ENCODE measurements around the gene FGF11.
"Not testable (repeated sequence)": the region's sequence is repeated elsewhere in the genome, so short reads cannot be mapped to it uniquely, and the experiment has no call there.

FGF11 gene

DNA sequence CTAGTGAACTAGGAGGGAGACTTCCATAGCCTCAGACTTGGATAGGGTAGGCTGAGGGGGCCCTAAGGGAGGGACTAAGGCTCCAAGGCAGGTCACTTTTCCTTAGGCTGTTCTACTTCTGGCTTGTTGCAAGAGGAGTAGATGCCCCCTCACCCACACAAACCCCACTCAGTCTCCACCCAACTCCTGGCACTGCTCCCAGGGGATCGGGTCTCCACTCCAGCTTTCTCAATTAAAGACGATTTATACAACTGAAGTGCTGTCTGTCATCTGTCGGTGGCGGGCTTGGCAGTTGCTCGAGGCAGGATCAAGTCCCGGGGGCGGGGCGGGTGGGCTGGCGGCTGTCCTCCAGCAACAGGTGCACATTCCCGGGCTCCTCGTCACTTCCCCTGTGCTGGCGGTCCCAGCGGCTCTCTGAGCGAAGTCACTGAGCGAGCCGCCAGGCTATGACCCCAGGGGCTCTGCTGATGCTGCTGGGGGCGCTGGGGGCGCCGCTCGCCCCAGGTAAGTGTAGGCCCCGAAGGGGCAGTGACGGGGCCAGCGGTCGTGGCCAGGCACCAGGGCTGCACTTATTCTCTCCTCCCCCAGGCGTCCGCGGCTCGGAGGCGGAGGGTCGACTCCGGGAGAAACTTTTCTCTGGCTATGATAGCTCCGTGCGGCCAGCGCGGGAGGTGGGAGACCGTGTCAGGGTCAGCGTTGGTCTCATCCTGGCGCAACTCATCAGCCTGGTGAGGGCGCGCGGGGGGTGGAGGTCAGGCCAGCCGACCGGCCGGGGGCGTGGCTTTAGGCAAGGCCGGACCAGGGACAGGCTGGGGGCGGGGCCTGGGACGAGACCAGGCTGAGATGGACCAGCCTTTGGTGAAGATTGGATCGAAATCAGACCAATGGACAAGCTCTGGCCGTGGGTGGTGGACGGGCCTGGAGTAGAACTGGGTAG lies 5.6 kb downstream of the FGF11 start, which contains the start of gene CHRNB1:
TSS of gene CHRNB1 (plus strand) at position 380 of the 937 bp plus-strand sequence. CDS start at position 447, 67 bp downstream.
- in situ Hi-C loops (cut with MboI; ENCODE audit: low pct_unique_long_range_greater_than_20kb, low sequenced_read_pairs): no loop called here
- no peak for DNase-seq

DNA sequence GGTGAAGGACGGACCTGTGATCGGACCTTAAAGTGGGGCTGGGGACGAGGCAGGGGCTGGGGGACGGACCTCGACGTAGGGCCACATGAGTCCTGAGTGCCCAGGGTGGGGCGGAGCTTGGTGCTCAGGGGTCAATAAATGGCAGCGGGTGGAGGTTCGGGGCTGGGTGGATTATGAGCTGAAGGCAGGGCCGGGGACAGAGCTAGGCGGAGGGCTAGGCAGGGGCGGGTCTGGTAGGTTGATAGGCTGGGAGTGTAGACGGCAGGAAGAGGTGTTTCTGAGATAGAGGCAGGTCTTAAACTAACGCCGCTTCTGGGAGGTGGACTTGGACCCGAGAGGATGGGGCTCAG lies 6.3 kb downstream of the FGF11 start:
- DNase-seq: no peak
- in situ Hi-C loops (cut with MboI; ENCODE audit: low pct_unique_long_range_greater_than_20kb, low sequenced_read_pairs): no loop called here

DNA sequence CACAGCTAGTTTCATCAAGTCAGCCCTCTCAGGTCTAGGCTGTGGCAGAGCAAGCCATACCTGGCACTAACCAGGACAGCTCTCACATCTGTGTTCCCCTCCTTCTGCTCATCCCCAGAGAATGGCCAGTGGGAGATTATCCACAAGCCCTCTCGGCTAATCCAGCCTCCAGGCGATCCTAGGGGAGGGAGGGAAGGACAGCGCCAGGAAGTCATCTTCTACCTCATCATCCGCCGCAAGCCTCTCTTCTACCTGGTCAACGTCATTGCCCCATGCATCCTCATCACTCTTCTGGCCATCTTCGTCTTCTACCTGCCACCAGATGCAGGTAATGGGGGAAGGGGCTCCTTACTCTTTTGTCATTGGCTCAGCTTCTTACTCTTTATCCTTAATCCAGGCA lies 9.1 kb downstream of the FGF11 start:
- in situ Hi-C loops (cut with MboI; ENCODE audit: low pct_unique_long_range_greater_than_20kb, low sequenced_read_pairs): no loop called here
- DNase-seq: no peak

DNA sequence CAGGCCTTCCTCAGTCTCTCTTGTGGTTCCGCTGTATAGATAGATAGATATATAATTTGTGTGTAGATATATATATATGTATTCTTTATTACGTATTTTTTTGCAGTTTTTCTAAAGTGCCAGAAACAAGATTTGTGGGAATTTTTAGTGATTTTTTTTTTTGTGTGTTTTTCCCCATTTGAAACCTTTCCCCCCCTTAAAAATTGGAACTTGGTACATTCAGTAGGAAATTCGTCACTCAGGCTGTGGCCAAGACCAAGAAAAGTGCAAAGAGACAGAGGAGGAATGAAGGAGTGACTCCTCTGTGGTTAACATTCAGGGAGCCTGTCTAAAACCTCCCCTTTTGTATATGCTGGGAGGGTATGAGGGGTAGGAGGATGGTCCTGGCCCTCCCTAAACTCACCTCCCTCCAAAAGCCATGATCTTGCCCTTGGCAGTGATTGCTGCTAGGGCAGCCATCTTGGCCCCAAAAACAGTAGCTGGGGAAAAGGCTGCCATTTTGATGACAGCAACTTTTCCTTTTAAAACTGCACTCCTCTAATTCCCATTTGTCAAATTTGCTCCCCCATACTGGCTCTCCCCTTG lies 20.7 kb downstream of the FGF11 start:
- in situ Hi-C loops (cut with MboI; ENCODE audit: low pct_unique_long_range_greater_than_20kb, low sequenced_read_pairs): no loop called here
- no peak for DNase-seq

DNA sequence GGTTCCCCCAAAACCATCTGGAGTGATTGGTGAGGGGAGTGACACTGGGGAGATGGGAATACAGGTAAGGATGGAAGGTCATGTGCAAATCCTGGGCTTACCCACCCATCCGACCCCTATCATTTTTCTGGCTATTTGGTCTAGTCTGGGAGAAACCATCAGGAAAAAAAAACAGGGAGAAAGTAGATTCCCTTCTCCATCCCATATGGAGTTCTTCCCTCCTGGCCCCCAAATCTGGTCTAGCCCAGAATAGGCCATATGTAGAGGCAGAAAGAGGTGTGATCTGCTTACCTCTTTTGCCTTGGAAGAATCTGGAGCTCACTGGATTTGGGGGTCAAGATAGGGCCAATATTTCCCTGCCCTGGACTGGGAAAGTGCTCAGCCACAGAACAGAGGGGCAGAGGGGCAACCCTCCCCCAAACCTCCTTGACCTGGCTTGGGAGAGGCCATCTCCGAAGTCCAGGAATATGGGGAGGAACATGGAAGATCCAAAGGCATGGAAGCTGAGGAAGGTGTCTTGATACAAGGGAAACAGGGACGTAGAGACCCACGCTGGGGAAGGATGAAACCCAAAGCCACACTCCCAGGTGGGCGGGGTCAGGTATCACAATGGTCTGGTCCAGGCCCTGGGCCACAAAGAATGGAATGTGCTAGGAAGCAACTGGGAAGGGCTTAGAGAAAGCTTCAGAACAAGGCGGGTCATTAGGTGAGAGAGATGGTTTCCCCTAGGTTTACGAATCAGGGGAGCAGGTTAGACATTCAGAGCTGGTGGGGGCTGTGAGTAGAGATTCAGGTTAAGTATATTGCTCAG lies 21.7 kb downstream of the FGF11 start:
- no peak for DNase-seq

DNA sequence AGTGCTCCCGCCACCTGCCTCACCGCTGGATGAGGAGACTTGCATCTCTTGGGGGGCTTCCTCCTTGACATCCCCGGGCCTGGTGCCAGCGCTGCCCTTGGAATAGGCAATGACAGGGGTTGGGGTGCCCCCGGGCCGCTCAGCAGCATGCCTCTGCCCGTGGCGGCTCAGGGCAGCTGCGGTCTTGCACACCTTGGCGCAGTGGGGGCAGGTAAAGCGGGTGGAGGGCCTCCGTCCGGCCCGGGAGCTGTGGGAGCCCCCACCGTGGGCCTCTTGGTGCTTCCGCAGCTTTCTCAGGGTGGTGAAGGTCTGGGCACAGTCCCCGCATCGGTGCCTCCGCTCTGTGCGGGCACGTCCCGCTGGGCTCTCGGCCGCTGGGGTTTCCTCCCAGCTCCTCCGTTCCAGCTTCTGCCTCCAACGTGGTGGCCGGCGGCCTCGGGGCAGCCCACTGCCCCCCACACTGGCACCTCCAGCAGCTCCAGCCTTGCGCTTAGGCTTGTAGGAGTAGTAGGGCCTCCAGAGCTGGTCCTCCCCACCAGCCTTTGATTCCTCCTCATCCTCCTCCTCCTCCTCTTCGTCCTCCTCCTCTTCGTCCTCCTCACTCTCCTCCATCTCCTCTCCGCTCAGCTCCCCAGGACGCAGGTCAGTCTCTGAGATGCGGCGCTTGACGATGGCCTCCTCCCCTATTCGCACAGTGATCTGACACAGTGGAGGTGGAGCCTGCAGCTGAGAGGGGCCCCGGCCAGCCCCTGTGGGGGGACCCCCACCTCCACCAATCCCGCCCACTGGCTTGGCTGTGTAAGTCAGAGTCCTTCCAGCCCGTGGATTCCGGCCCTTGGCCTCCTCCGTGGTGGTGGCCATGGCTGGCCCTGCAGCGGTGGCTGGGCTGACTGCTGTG lies 23.4 kb downstream of the FGF11 start:
- in situ Hi-C loops (cut with MboI; ENCODE audit: low pct_unique_long_range_greater_than_20kb, low sequenced_read_pairs): no loop called here

More for the DNA sequence above, 21.7 kb downstream of the FGF11 start:
- in situ Hi-C loops (cut with MboI; ENCODE audit: low pct_unique_long_range_greater_than_20kb, low sequenced_read_pairs): no loop called here

DNA sequence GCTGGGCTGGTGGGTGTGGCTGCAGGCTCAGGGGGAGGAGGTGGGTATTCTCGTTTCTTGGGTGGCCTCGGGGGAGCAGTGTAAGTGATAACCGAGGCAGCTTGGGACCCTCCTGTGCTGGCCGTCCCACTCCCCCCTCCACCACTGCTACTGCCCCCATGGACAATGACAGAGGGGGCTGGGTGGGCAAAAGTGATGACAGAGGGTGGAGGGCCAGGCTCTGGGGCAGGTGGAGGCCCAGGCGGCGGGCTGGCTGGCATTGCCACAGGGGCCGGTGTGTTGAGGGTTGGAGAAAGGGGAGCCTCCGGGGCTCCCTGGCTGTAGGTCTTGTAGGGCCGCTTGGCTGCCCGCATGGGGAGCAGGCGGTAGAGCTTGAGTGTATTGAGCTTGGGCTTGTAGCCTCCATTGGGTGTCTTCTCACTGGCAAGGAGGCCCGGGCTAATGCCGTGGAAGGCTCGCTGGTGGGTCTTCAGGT lies 24.1 kb downstream of the FGF11 start:
- DNase-seq: no peak
- in situ Hi-C loops (cut with MboI; ENCODE audit: low pct_unique_long_range_greater_than_20kb, low sequenced_read_pairs): no loop called here

More for the DNA sequence above, 23.4 kb downstream of the FGF11 start:
- no peak for DNase-seq

DNA sequence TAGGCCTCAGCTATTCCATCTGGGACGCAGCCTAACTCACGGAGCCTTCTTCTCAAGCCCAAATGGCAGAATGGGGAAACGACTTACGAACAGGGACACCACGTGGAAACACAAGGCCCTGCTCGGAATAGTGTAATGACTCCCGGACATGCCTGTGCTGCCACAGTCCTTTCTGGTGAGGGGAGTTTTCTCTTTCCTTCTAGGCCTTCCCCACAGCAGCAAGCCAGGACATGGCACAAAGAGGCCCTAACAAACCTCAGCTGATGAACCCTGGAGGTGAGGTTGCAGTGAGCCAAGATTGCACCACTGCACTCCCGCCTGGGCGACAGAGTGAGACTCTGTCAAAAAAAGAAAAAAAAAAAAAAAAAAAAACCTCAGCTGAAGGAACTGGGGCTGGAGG lies 24.8 kb downstream of the FGF11 start:
- no peak for DNase-seq
- in situ Hi-C loops (cut with MboI; ENCODE audit: low pct_unique_long_range_greater_than_20kb, low sequenced_read_pairs): no loop called here

DNA sequence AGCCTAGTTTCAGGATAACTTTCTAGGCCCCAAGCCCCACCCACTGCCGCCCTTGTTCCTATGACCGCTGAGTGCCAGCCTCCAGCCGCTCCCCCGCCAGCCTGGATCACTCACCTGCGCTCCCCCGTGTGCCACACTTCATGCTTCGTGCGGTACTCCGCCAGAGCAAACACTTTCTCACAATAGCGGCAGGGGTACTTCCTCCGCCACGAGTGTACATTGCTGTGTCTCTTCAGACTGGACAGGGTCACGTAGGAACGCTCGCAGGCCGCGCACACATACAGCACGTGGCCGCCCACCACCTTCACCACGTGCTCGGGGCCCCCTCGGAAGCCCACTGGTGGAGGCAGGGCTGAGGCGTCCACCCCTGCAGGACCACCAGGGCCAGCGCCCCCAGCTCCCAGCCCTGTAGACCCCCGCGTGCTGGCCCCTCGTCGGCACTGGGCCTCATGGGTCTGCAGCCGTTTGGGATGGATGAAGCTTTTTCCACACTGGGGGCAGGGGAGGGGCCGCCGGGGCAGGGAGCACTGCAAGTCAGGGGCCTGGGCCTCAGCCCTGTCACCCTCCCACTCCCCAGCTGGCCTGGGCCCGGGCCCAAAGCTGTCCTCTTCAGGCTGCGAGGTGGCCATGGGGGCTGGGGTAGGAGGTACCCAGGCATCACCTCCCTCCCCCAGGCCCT lies 26.4 kb downstream of the FGF11 start:
- no peak for DNase-seq
- in situ Hi-C loops (cut with MboI; ENCODE audit: low pct_unique_long_range_greater_than_20kb, low sequenced_read_pairs): no loop called here

DNA sequence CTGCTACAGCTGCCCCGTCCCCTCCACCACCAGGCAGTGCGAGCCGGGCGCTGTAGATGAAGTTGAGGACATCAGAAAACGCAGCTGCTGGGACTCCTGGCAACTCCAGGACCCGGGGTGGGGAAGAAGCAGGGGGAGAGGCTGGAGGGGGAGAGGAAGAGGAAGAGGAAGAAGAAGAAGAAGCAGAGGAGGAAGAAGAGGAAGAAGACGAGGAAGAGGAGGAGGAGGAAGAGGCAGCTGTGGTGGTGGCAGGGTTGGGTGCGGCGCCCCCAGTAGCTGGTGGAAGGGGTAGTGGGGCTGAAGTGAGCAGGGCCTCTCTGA lies 27.0 kb downstream of the FGF11 start:
- in situ Hi-C loops (cut with MboI; ENCODE audit: low pct_unique_long_range_greater_than_20kb, low sequenced_read_pairs): no loop called here
- no peak for DNase-seq

DNA sequence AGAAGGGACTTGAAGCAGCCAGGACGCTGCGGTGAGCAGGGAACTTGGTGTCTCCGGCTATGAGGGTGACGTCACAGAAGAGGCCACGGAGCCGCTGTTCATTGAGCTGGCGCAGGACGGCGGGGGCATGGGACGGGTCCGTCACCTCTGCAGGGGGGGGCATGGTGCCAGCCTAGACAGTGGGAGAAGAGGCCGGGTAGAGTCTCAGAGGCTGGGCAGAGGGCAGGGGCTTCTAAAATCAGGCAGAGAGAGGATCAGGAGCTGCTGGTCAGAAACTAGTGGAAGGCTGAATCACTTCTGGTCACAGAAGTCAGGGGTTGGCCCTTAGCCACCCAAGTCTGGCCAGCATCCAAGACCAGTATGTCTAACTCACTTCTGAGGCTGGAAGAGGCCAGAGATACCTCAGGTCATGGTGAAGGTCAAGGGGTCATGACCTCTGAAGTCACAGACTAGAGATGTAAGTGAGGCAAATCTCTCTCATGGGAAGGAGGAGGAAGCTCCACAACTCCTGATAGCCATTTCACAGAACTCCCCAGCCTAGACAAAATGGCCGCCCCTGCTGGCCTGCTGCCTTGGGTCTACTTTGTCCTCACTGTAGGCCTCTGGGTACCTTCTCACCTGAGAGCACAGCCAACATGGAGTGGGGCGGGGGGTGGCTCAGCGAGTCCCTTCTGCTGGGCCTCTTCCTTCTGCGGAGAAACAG lies 27.5 kb downstream of the FGF11 start:
- in situ Hi-C loops (cut with MboI; ENCODE audit: low pct_unique_long_range_greater_than_20kb, low sequenced_read_pairs): no loop called here
- no peak for DNase-seq

DNA sequence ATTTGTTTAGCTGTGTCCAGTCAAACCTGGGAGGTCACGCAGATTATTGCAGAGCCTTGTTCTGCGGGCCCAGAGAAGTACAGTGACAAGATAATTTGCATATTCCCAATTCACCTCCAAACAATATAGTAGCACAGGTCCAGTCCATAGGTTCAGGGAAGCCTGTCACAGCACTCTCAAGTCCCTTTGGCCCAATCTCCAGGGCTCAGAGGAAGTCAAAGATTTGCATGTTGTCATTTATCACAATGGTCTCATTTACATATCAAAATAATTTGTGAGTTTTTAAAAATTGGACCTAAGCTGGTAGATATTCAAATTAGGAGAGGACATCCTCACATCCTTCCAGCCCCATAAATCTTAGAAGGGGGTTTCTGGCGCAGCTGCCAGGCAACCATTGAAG lies 28.2 kb downstream of the FGF11 start:
- in situ Hi-C loops (cut with MboI; ENCODE audit: low pct_unique_long_range_greater_than_20kb, low sequenced_read_pairs): no loop called here
- no peak for DNase-seq

DNA sequence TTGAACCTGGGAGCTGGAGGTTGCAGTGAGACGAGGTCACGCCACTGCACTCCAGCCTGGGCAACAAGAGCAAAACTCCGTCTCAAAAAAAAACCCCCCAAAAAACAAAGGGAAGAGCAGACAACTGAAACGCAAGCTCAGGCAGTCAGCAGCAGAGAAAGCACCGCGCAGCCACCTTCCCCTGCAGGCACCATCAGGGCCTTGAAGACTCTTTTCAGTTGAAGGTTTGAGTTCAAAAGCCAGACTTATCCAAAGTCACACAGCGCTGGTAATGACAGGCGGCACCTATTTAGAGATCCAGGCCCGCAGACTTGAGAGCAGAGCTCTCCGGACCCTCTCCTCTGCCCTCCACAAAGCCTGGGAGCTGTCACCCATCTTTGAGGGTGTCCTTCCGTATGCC lies 29.0 kb downstream of the FGF11 start:
- DNase-seq: no peak
- in situ Hi-C loops (cut with MboI; ENCODE audit: low pct_unique_long_range_greater_than_20kb, low sequenced_read_pairs): no loop called here

DNA sequence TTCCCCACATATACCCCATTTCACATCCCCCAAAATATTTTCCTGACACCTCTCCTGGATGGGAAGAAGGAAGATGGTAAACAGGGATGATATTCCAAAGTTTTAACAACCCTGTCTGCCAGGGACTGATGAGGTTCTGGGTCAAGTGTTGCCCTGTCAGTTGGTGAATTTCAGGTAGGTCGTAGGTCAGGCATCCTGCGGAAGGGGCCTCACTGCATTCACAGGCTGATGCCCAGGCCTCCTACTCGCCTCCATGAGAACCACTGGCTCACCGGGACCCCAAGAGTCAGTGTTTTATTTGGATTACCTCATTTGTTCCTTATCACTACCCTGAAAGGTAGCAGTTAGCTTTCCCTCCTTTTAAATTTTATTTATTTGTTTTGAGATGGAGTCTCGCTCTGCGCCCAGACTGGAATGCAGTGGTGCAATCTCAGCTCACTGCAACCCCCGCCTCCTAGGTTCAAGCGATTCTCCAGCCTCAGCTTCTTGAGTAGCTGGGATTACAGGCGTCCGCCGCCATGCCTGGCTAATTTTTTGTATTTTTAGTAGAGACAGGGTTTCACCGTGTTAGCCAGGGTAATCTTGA lies 29.6 kb downstream of the FGF11 start:
- in situ Hi-C loops (cut with MboI; ENCODE audit: low pct_unique_long_range_greater_than_20kb, low sequenced_read_pairs): no loop called here
- DNase-seq: no peak

DNA sequence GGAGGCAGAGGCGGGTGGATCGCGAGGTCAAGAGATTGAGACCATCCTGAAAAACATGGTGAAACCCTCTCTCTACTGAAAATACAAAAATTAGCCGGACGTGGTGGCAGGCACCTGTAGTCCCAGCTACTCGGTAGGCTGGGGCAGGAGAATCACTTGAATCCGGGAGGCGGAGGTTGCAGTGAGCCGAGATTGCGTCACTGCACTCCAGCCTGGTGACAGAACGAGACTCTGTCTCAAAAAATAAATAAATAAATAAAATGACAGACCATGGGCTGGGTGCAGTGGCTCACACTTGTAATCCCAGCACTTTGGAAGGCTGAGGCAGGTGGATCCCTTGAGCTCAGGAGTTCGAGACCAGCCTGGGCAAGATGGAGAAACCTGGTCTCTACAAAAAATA lies 30.5 kb downstream of the FGF11 start:
- DNase-seq; in situ Hi-C loops (cut with MboI; ENCODE audit: low pct_unique_long_range_greater_than_20kb, low sequenced_read_pairs): not testable (repeated sequence)

DNA sequence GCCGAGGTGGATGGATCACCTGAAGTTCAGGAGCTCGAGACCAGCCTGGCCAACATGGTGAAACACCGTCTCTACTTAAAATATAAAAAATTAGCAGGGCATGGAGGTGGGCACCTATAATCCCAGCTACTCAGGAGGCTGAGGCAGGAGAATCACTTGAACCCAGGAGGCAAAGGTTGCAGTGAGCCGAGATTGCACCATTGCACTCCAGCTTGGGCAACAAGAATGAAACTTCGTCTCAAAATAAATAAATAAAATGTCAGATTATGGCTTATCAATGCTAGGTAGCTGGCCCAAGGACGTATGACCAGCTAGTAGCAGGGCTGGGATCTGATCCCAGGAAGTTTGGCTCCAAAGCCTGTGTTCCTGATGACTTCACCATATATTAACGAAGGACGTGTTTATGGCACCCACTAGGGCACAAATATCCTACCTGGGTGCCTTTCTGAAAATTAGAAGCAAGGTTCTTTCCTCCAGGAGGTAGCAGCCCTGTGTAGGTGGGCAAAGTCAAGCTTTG lies 31.2 kb downstream of the FGF11 start:
- DNase-seq; in situ Hi-C loops (cut with MboI; ENCODE audit: low pct_unique_long_range_greater_than_20kb, low sequenced_read_pairs): not testable (repeated sequence)

DNA sequence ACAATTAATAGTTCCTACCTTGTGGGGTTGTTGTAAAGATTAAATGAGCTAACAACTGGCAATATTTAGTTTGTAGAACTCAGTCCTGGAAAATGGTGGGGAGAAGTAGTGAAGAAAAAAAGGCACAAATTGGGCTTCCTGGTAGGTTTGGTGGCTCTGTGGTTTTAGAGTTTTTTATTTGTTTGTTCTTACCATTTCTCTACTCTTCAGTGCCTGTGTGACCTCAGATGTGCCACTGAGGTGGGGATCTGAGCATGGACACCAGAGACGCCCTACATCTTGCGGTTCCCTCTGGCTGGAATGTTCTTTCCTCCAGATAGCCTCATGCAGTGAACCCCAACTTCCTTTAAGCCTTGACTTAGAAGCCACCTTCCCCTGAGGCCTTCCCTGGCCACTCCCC lies 32.4 kb downstream of the FGF11 start:
- no peak for DNase-seq
- in situ Hi-C loops (cut with MboI; ENCODE audit: low pct_unique_long_range_greater_than_20kb, low sequenced_read_pairs): no loop called here

All from KBM-7 (cell line).